Measurements from ENCODE around the gene FHL3.

FHL3 gene

GRCh38 chr1:38026592-38027200, 21.4 kb upstream of the FHL3 start:
- no peak overlapping the region for H3K4me3 ChIP-seq (ENCODE audit: low read depth, low read length)
- TF ChIP-seq, protein P1, sequence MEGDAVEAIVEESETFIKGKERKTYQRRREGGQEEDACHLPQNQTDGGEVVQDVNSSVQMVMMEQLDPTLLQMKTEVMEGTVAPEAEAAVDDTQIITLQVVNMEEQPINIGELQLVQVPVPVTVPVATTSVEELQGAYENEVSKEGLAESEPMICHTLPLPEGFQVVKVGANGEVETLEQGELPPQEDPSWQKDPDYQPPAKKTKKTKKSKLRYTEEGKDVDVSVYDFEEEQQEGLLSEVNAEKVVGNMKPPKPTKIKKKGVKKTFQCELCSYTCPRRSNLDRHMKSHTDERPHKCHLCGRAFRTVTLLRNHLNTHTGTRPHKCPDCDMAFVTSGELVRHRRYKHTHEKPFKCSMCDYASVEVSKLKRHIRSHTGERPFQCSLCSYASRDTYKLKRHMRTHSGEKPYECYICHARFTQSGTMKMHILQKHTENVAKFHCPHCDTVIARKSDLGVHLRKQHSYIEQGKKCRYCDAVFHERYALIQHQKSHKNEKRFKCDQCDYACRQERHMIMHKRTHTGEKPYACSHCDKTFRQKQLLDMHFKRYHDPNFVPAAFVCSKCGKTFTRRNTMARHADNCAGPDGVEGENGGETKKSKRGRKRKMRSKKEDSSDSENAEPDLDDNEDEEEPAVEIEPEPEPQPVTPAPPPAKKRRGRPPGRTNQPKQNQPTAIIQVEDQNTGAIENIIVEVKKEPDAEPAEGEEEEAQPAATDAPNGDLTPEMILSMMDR (IDR thresholded peaks at IDR 0.05; ENCODE audit: borderline replicate concordance, insufficient read depth, low read depth, low read length) = peak; percentile 64

DNA sequence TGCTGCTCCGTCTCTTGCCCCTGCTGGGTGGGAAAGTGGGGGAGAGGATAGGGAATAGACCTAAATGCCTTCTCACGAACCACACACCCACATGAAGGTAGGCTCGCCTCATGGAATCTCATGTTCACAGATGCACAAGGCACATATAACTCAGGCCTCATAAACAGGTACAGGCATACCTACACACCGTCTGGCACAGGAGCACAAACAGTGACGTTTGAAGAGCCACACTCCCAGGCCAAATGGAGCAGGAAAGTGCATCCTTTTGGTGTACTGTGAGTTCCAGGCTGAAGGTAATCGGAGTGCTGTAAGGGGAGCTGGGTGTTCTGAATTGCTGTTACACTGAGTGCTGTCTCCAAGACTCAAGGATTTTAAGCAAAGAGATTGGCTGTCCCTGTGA, 20.4 kb upstream of the FHL3 start:
- H3K4me3 ChIP-seq (ENCODE audit: low read depth, low read length) = no peak overlapping the region
- TF ChIP-seq, protein P1 (IDR thresholded peaks at IDR 0.05; ENCODE audit: borderline replicate concordance, insufficient read depth, low read depth, low read length) = no peak

DNA sequence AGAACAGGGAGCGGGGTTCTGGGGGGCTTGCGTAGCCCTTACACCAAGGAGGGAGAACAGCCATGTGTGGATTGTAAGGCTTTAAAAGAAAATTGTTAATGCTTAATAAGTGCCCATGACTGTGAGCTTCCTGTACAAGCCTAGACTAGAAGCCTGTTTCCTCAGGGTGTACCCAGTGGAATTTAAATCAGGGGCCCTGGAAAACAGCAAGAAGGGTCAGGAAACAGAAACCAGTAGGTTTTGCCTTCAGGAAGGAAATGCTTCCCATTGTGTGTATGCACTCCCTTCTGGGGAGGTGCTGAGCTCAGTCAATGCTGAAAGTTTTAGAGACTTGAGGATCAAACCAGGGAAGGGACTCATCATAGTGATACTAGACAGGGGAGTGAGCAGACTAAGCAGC, 19.9 kb upstream of the FHL3 start:
- TF ChIP-seq, protein P1 (IDR thresholded peaks at IDR 0.05; ENCODE audit: borderline replicate concordance, insufficient read depth, low read depth, low read length) = no peak
- H3K4me3 ChIP-seq (ENCODE audit: low read depth, low read length) = no peak overlapping the region

GRCh38 chr1:38022810-38023209, 17.5 kb upstream of the FHL3 start:
- TF ChIP-seq, protein P1 (IDR thresholded peaks at IDR 0.05; ENCODE audit: borderline replicate concordance, insufficient read depth, low read depth, low read length) = no peak
- H3K4me3 ChIP-seq (ENCODE audit: low read depth, low read length) = no peak overlapping the region

GRCh38 chr1:38021969-38022368, 16.7 kb upstream of the FHL3 start:
- TF ChIP-seq, protein P1 (IDR thresholded peaks at IDR 0.05; ENCODE audit: borderline replicate concordance, insufficient read depth, low read depth, low read length) = no peak

DNA sequence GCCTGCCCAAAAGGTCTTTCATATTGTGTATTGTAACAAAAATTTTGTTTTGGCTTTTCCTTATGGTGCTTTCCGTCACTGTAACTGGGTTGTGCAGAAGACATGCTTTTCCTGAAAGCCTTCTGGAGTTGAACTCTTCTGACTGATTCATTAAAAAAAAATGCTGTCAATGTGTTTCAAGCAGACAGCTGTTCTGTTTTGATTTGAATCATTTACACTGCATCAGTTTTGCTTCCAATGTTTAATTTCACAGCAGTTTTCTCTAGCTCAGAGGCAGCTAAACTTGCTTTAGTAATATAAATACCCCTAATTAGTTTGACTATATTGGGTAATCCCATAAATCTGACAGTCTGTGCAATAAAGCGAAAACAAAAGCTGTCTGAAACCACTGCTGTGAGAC, 15.1 kb upstream of the FHL3 start:
- TF ChIP-seq, protein P1 (IDR thresholded peaks at IDR 0.05; ENCODE audit: borderline replicate concordance, insufficient read depth, low read depth, low read length) = no peak
- no peak overlapping the region for H3K4me3 ChIP-seq (ENCODE audit: low read depth, low read length)

More at GRCh38 chr1:38021969-38022368, 16.7 kb upstream of the FHL3 start:
- no peak overlapping the region for H3K4me3 ChIP-seq (ENCODE audit: low read depth, low read length)

GRCh38 chr1:38018864-38019343, 13.6 kb upstream of the FHL3 start:
- TF ChIP-seq, protein P1 (IDR thresholded peaks at IDR 0.05; ENCODE audit: borderline replicate concordance, insufficient read depth, low read depth, low read length) = peak; percentile 38; the same call in 1 of the 2 replicates
- H3K4me3 ChIP-seq (ENCODE audit: low read depth, low read length) = no peak overlapping the region
